ENCODE data around the gene ABRAXAS1. TPM values are rescaled to one million over a fixed set of nuclear protein-coding genes. Genes with fewer than 3 reads are reported as not detected.

The ABRAXAS1 gene
- total and polyA plus RNA-seq, 2 of the 13 experiments (the other 11 are each of a cell fraction or from before 2014, with no cell fraction given) = 14.1 to 14.7 TPM

DNA sequence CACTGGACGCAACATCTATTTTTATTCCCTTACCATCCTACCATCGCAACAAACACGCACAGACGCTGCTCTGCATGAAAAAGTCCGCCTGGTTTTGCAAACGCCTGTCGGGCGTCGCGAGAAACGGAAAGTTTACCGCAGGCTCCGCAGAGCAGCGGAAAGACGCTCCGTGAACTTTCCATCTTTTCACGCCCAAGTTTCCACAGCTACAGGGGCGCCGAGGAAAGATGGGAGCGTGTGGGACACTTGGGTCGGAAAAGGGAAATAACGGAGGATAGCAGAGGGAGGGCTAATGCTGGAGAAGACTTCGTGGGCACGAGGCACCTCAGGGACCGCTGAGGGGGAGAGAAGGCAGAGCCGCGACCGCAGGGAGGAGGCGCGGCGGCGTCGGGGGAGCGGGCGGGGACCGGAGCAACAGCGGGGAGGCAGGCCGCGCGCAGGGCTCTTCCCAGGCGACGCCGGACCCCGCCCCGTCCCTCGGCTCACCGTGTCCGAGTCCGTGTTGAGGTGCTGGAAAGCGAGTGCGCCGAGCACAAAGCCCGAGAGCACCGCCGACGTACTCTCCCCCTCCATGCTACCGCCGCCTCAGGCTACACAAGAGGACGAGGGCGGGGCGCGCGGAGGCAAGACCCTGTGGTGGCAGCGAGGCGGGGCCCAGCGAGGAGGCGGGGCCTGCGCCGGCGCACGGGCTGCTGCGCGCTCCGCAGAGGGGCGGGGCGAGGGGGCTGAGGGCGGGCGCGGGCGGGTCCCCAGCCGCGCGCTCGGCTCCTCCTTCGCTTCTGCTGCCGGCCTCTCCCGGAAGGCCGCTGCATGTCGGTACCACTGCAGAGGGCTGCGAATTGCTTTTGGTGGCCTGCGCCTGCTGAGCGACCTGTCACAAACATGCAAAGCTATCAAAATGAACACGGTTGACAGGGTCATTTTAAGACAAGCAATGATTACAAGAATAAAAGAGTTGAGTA lies at the start of gene ABRAXAS1 (continued):
- TF ChIP-seq, protein P1, sequence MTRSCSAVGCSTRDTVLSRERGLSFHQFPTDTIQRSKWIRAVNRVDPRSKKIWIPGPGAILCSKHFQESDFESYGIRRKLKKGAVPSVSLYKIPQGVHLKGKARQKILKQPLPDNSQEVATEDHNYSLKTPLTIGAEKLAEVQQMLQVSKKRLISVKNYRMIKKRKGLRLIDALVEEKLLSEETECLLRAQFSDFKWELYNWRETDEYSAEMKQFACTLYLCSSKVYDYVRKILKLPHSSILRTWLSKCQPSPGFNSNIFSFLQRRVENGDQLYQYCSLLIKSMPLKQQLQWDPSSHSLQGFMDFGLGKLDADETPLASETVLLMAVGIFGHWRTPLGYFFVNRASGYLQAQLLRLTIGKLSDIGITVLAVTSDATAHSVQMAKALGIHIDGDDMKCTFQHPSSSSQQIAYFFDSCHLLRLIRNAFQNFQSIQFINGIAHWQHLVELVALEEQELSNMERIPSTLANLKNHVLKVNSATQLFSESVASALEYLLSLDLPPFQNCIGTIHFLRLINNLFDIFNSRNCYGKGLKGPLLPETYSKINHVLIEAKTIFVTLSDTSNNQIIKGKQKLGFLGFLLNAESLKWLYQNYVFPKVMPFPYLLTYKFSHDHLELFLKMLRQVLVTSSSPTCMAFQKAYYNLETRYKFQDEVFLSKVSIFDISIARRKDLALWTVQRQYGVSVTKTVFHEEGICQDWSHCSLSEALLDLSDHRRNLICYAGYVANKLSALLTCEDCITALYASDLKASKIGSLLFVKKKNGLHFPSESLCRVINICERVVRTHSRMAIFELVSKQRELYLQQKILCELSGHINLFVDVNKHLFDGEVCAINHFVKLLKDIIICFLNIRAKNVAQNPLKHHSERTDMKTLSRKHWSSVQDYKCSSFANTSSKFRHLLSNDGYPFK (CRISPR knock-in tag; IDR thresholded peaks at IDR 0.05; ENCODE audit: borderline replicate concordance) = peak; percentile 62; the same call in 1 of the 2 replicates
- TF ChIP-seq ZBTB21 (CRISPR knock-in tag; IDR thresholded peaks at IDR 0.05) (no peak), CHD2 (IDR thresholded peaks at IDR 0.05; ENCODE audit: low read depth, low read length) (peak; percentile 73; the same call in 1 of the 2 replicates), ONECUT2 (CRISPR knock-in tag; IDR thresholded peaks at IDR 0.05) (no peak), ZNF546 (CRISPR knock-in tag; conservative IDR thresholded peaks at IDR 0.05) (peak; percentile 88; the same call in 1 of the 2 replicates), ZFP90 (CRISPR knock-in tag; IDR thresholded peaks at IDR 0.05; ENCODE audit: borderline replicate concordance) (no peak; the same call in 1 of the 2 replicates), ZSCAN29 (CRISPR knock-in tag; conservative IDR thresholded peaks at IDR 0.05) (no peak), ZNF44 (CRISPR knock-in tag; IDR thresholded peaks at IDR 0.05) (0 out of 2 replicates have a peak, but pooled peaks have one; percentile 60), CCDC6 (CRISPR knock-in tag; IDR thresholded peaks at IDR 0.05) (peak; percentile 89), RARG (CRISPR knock-in tag; IDR thresholded peaks at IDR 0.05; ENCODE audit: low read depth) (no peak), ZNF160 (CRISPR knock-in tag; IDR thresholded peaks at IDR 0.05) (no peak), RBM39 (IDR thresholded peaks at IDR 0.05; ENCODE audit: low read depth, low read length, poor library complexity, severe bottlenecking) (peak; percentile 58), ZNF432 (CRISPR knock-in tag; IDR thresholded peaks at IDR 0.05; ENCODE audit: borderline replicate concordance) (no peak), ZNF839 (CRISPR knock-in tag; IDR thresholded peaks at IDR 0.05; ENCODE audit: borderline replicate concordance) (peak; percentile 60; the same call in 1 of the 2 replicates), PRPF4 (IDR thresholded peaks at IDR 0.05; ENCODE audit: low read depth, low read length, poor library complexity, severe bottlenecking) (no peak), KDM1A (CRISPR knock-in tag; IDR thresholded peaks at IDR 0.05) (no peak; the same call in 1 of the 2 replicates), ZNF790 (CRISPR knock-in tag; IDR thresholded peaks at IDR 0.05; ENCODE audit: borderline replicate concordance) (no peak; the same call in 1 of the 2 replicates), ZNF329 (CRISPR knock-in tag; IDR thresholded peaks at IDR 0.05; ENCODE audit: low read depth) (0 out of 2 replicates have a peak, but pooled peaks have one; percentile 71), HOXD1 (CRISPR knock-in tag; IDR thresholded peaks at IDR 0.05) (0 out of 2 replicates have a peak, but pooled peaks have one; percentile 46), ZNF724P (CRISPR knock-in tag; IDR thresholded peaks at IDR 0.05; ENCODE audit: borderline replicate concordance) (peak; percentile 85; the same call in 1 of the 2 replicates)
- TF ChIP-seq, protein P2, sequence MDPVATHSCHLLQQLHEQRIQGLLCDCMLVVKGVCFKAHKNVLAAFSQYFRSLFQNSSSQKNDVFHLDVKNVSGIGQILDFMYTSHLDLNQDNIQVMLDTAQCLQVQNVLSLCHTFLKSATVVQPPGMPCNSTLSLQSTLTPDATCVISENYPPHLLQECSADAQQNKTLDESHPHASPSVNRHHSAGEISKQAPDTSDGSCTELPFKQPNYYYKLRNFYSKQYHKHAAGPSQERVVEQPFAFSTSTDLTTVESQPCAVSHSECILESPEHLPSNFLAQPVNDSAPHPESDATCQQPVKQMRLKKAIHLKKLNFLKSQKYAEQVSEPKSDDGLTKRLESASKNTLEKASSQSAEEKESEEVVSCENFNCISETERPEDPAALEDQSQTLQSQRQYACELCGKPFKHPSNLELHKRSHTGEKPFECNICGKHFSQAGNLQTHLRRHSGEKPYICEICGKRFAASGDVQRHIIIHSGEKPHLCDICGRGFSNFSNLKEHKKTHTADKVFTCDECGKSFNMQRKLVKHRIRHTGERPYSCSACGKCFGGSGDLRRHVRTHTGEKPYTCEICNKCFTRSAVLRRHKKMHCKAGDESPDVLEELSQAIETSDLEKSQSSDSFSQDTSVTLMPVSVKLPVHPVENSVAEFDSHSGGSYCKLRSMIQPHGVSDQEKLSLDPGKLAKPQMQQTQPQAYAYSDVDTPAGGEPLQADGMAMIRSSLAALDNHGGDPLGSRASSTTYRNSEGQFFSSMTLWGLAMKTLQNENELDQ (CRISPR knock-in tag; IDR thresholded peaks at IDR 0.05; ENCODE audit: borderline replicate concordance) = no peak
- TF ChIP-seq, protein P3, sequence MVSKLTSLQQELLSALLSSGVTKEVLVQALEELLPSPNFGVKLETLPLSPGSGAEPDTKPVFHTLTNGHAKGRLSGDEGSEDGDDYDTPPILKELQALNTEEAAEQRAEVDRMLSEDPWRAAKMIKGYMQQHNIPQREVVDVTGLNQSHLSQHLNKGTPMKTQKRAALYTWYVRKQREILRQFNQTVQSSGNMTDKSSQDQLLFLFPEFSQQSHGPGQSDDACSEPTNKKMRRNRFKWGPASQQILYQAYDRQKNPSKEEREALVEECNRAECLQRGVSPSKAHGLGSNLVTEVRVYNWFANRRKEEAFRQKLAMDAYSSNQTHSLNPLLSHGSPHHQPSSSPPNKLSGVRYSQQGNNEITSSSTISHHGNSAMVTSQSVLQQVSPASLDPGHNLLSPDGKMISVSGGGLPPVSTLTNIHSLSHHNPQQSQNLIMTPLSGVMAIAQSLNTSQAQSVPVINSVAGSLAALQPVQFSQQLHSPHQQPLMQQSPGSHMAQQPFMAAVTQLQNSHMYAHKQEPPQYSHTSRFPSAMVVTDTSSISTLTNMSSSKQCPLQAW (CRISPR knock-in tag; IDR thresholded peaks at IDR 0.05) = peak; percentile 74

All from HepG2 (cell line).